WERI-Rb-1 (cell line): ENCODE data around the gene ZFP82.

Source experiments
- DNase-seq: peaks from one replicate; pipeline ENCODE4 v3.0.0-alpha.2; 2020
- H3K27ac ChIP-seq: fragments of 250-450 bp; sonication (Bioruptor Pico); 2 replicates; pipeline ENCODE4 v1.5.1; 2020; ENCODE audit warnings: mild to moderate bottlenecking, moderate library complexity
- H3K27me3 ChIP-seq: fragments of 250-450 bp; sonication (Bioruptor Pico); 2 replicates; pipeline ENCODE4 v1.5.1; 2021; ENCODE audit warnings: mild to moderate bottlenecking, low read depth, moderate library complexity; ENCODE audit not compliant: insufficient read depth, severe bottlenecking
- H3K36me3 ChIP-seq: fragments of 250-450 bp; sonication (Bioruptor Pico); 2 replicates; pipeline ENCODE4 v1.5.1; 2020; ENCODE audit warnings: mild to moderate bottlenecking, moderate library complexity
- H3K4me3 ChIP-seq: 2 replicates; pipeline ENCODE4 v1.5.1; 2011; ENCODE audit warnings: low read depth, mild to moderate bottlenecking, control low read depth, low read length
- H3K9me3 ChIP-seq: fragments of 250-450 bp; sonication (Bioruptor Pico); 2 replicates; pipeline ENCODE4 v1.5.1; 2021; ENCODE audit warnings: mild to moderate bottlenecking, moderate library complexity; ENCODE audit not compliant: severe bottlenecking
- CTCF ChIP-seq: IDR thresholded peaks from 2 replicates; pipeline ENCODE4 v1.5.1; 2011; ENCODE audit warnings: low read depth, mild to moderate bottlenecking, control low read depth, inconsistent platforms, low read length

Gene ZFP82

GRCh38 chr19:36379510-36379819, 39.0 kb downstream of the ZFP82 start:
- peak overlapping the region; percentile 87 for H3K4me3 ChIP-seq
- H3K27ac ChIP-seq: peak overlapping the region; percentile 88
- DNase-seq: no peak
- TF ChIP-seq CTCF: no peak
- H3K36me3 ChIP-seq: no peaks in the 10 kb centered on the region
- peaks cover 5% of the 10 kb centered on the region for H3K9me3 ChIP-seq
- no peaks in the 10 kb centered on the region for H3K27me3 ChIP-seq

GRCh38 chr19:36378625-36379509, 39.6 kb downstream of the ZFP82 start, which contains the start of gene ZFP14:
Gene ZFP14 (minus strand): TSS chr19:36379201. CDS start chr19:36367892, 11,309 bp downstream.
- H3K9me3 ChIP-seq: peaks cover 5% of the 10 kb centered on the region
- peak; percentile 39 for TF ChIP-seq CTCF
- no peaks in the 10 kb centered on the region for H3K36me3 ChIP-seq
- peak within 1 kb of the TSS; percentile 87 for H3K4me3 ChIP-seq
- peak; percentile 96 for DNase-seq
- peak within 1 kb of the TSS; percentile 88 for H3K27ac ChIP-seq
- no peaks in the 10 kb centered on the region for H3K27me3 ChIP-seq

GRCh38 chr19:36377541-36378178, 40.8 kb downstream of the ZFP82 start:
- no peaks in the 10 kb centered on the region for H3K36me3 ChIP-seq
- DNase-seq: no peak
- peak overlapping the region; percentile 87 for H3K4me3 ChIP-seq
- TF ChIP-seq CTCF: no peak
- peaks cover 5% of the 10 kb centered on the region for H3K9me3 ChIP-seq
- H3K27ac ChIP-seq: peak overlapping the region; percentile 88
- H3K27me3 ChIP-seq: no peaks in the 10 kb centered on the region

- H3K36me3 ChIP-seq: no peaks in the 10 kb centered on the region
- H3K9me3 ChIP-seq: no peaks in the 10 kb centered on the region
- TF ChIP-seq CTCF: no peak
- H3K27me3 ChIP-seq: no peaks in the 10 kb centered on the region
- no peak for DNase-seq
- no peak overlapping the region for H3K27ac ChIP-seq
- H3K4me3 ChIP-seq: no peak overlapping the region
These were observed 44.7 kb downstream of the ZFP82 start for GRCh38 chr19:36373638-36374156.

- no peaks in the 10 kb centered on the region for H3K9me3 ChIP-seq
- no peak overlapping the region for H3K4me3 ChIP-seq
- H3K27ac ChIP-seq: no peak overlapping the region
- no peak for DNase-seq
- no peaks in the 10 kb centered on the region for H3K27me3 ChIP-seq
- no peak for TF ChIP-seq CTCF
- H3K36me3 ChIP-seq: peaks cover 3% of the 10 kb centered on the region
These were observed 46.6 kb downstream of the ZFP82 start for GRCh38 chr19:36371886-36372285.
